Measurements from ENCODE around the gene CAPN12. TPM values are rescaled to one million over a fixed set of nuclear protein-coding genes. Genes with fewer than 3 reads are reported as not detected.

Gene CAPN12
- polyA plus RNA-seq, 2 of the 4 experiments (the other 2 are of a cell fraction), result 10.0 to 11.7 TPM

- ATAC-seq (peak; percentile 15 to 71; a peak in 5 of 6 replicates), FAIRE-seq (peak; percentile 84), DNase-seq (ENCODE audit: low read depth in 1 of 2, low spot score in 1 of 2) (peak; percentile 89 to 90)
- Histone ChIP-seq H3K4me3 (no peak overlapping the region), H3K4me2 (0 out of 3 replicates have a peak overlapping the region, but pooled peaks have one; percentile 7), H3K27ac (peak overlapping the region; percentile 53 to 84; a peak in 5 of 6 replicates), H3K9me3 (no peaks in the 10 kb centered on the region), H3K4me1 (peaks cover 84% of the 10 kb centered on the region)
- no peak for TF ChIP-seq GATA3 (IDR thresholded peaks at IDR 0.05; ENCODE audit: borderline replicate concordance)
- no peak for TF ChIP-seq POLR2A (IDR thresholded peaks at IDR 0.05; ENCODE audit: low read length)
- TF ChIP-seq, protein P1, sequence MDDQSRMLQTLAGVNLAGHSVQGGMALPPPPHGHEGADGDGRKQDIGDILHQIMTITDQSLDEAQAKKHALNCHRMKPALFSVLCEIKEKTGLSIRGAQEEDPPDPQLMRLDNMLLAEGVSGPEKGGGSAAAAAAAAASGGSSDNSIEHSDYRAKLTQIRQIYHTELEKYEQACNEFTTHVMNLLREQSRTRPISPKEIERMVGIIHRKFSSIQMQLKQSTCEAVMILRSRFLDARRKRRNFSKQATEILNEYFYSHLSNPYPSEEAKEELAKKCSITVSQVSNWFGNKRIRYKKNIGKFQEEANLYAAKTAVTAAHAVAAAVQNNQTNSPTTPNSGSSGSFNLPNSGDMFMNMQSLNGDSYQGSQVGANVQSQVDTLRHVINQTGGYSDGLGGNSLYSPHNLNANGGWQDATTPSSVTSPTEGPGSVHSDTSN (IDR thresholded peaks at IDR 0.05), result no peak
- TF ChIP-seq BHLHE40 (IDR thresholded peaks at IDR 0.05; ENCODE audit: low read depth, low read length), result no peak
- TF ChIP-seq HOXB5 (CRISPR knock-in tag; IDR thresholded peaks at IDR 0.05), result peak; percentile 83
- TF ChIP-seq RNF2 (IDR thresholded peaks at IDR 0.05; ENCODE audit: borderline replicate concordance, low read depth), result no peak
- TF ChIP-seq RAD21 (conservative IDR thresholded peaks at IDR 0.05 in 1 of 2, IDR thresholded peaks at IDR 0.05 in 1 of 2), result peak; percentile 81 to 87
- TF ChIP-seq TP53 (CRISPR knock-in tag; IDR thresholded peaks at IDR 0.05), result no peak
- no peak for TF ChIP-seq PHF8 (IDR thresholded peaks at IDR 0.05; ENCODE audit: borderline replicate concordance, low read depth)
- TF ChIP-seq ELK1 (IDR thresholded peaks at IDR 0.05; ENCODE audit: low read depth, low read length), result no peak
- no peak for TF ChIP-seq JUNB (IDR thresholded peaks at IDR 0.05)
- TF ChIP-seq SMC3 (IDR thresholded peaks at IDR 0.05), result peak; percentile 97
- TF ChIP-seq, protein P2, sequence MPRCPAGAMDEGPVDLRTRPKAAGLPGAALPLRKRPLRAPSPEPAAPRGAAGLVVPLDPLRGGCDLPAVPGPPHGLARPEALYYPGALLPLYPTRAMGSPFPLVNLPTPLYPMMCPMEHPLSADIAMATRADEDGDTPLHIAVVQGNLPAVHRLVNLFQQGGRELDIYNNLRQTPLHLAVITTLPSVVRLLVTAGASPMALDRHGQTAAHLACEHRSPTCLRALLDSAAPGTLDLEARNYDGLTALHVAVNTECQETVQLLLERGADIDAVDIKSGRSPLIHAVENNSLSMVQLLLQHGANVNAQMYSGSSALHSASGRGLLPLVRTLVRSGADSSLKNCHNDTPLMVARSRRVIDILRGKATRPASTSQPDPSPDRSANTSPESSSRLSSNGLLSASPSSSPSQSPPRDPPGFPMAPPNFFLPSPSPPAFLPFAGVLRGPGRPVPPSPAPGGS (IDR thresholded peaks at IDR 0.05), result no peak
- peak; percentile 98 for TF ChIP-seq CTCF (IDR thresholded peaks at IDR 0.05)
- TF ChIP-seq MAFK (IDR thresholded peaks at IDR 0.05; ENCODE audit: partially characterized antibody), result no peak
- peak; percentile 31 to 55; a peak in 2 of 5 replicates for TF ChIP-seq JUN (IDR thresholded peaks at IDR 0.05)
- TF ChIP-seq CBX8 (IDR thresholded peaks at IDR 0.05), result no peak
- peak; percentile 65; the same call in 1 of the 2 replicates for TF ChIP-seq TFCP2L1 (CRISPR knock-in tag; IDR thresholded peaks at IDR 0.05)
- peak; percentile 75; the same call in 1 of the 2 replicates for TF ChIP-seq MYC (IDR thresholded peaks at IDR 0.05; ENCODE audit: borderline replicate concordance, low read length)
- no peak for TF ChIP-seq ESRRA (IDR thresholded peaks at IDR 0.05; ENCODE audit: borderline replicate concordance, low read length)
- TF ChIP-seq E2F6 (IDR thresholded peaks at IDR 0.05; ENCODE audit: borderline replicate concordance, low read depth), result no peak; the same call in 1 of the 2 replicates
- no peak for TF ChIP-seq EHMT2 (IDR thresholded peaks at IDR 0.05; ENCODE audit: low read depth)
- 0 out of 2 replicates have a peak, but pooled peaks have one; percentile 18 for TF ChIP-seq RCOR1 (IDR thresholded peaks at IDR 0.05; ENCODE audit: low read depth, low read length)
- TF ChIP-seq, protein P3, sequence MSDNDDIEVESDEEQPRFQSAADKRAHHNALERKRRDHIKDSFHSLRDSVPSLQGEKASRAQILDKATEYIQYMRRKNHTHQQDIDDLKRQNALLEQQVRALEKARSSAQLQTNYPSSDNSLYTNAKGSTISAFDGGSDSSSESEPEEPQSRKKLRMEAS (IDR thresholded peaks at IDR 0.05), result peak; percentile 94
- TF ChIP-seq, protein P4, sequence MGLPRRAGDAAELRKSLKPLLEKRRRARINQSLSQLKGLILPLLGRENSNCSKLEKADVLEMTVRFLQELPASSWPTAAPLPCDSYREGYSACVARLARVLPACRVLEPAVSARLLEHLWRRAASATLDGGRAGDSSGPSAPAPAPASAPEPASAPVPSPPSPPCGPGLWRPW (IDR thresholded peaks at IDR 0.05), result no peak
- no peak for TF ChIP-seq NR3C1 (IDR thresholded peaks at IDR 0.05)
- TF ChIP-seq CHD2 (IDR thresholded peaks at IDR 0.05; ENCODE audit: low read length, partially characterized antibody), result no peak
- 0 out of 2 replicates have a peak, but pooled peaks have one; percentile 53 for TF ChIP-seq ATOH8 (CRISPR knock-in tag; IDR thresholded peaks at IDR 0.05; ENCODE audit: low read depth)
- TF ChIP-seq ZFP36 (IDR thresholded peaks at IDR 0.05; ENCODE audit: borderline replicate concordance, partially characterized antibody), result no peak
- TF ChIP-seq, protein P5, sequence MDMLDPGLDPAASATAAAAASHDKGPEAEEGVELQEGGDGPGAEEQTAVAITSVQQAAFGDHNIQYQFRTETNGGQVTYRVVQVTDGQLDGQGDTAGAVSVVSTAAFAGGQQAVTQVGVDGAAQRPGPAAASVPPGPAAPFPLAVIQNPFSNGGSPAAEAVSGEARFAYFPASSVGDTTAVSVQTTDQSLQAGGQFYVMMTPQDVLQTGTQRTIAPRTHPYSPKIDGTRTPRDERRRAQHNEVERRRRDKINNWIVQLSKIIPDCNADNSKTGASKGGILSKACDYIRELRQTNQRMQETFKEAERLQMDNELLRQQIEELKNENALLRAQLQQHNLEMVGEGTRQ (IDR thresholded peaks at IDR 0.05), result 0 out of 2 replicates have a peak, but pooled peaks have one; percentile 13
- peak; percentile 82 for TF ChIP-seq HOXA7 (CRISPR knock-in tag; IDR thresholded peaks at IDR 0.05)
- 67% methylated on average over 17 of the region's 17 CpGs for WGBS (ENCODE audit: missing lambda C conversion rate)
- ChIA-PET POLR2A (interaction anchor here (0.6 kb wide), 1 partner anchor 84 kb away, joined by 3 read pairs; no protein-coding TSS in a partner anchor), CTCF (interaction anchor here (0.6 to 38.0 kb wide), 28 partner anchors 8 to 201 kb away, joined by 3 to 764 read pairs (median 4); partner anchors contain the start of genes ACTN4, ECH1, MRPS12 and SARS2)
Measured at GRCh38 chr19:38729653-38730469, 14.4 kb downstream of the CAPN12 start.
